Small intestine (tissue), 7 donors: ENCODE data around the gene SLC17A9. TPM values are rescaled to one million over a fixed set of nuclear protein-coding genes. Genes with fewer than 3 reads are reported as not detected.

Source experiments
- DNase-seq, 2 donors: peaks; one replicate each; pipeline versions ENCODE4 v3.0.0 to v3.0.0-alpha.2; 2013
- FAIRE-seq: peaks from 2 replicates; lab custom pipeline; 2012; peaks lifted over from hg19 to GRCh38; lab: Jason Lieb, UNC
- H3K27ac ChIP-seq, 3 donors: one replicate each; pipeline ENCODE4 v1.5.1; 2013; ENCODE audit warnings: low read length in 2 of 3, mild to moderate bottlenecking in 2 of 3, control low read depth in 1 of 3, inconsistent platforms in 1 of 3, low read depth in 1 of 3, moderate library complexity in 1 of 3
- H3K27me3 ChIP-seq, 3 donors: one replicate each; pipeline ENCODE4 v1.6.1; 2013; ENCODE audit warnings: low read length in 3 of 3, inconsistent platforms in 1 of 3; ENCODE audit not compliant: control insufficient read depth in 3 of 3, insufficient read depth in 3 of 3
- H3K36me3 ChIP-seq, 3 donors: one replicate each; pipeline ENCODE4 v1.6.1; 2013; ENCODE audit warnings: low read length in 3 of 3, inconsistent platforms in 1 of 3, low read depth in 1 of 3, mild to moderate bottlenecking in 1 of 3, moderate library complexity in 1 of 3; ENCODE audit not compliant: control insufficient read depth in 3 of 3, insufficient read depth in 2 of 3
- H3K4me1 ChIP-seq, 3 donors: one replicate each; pipeline ENCODE4 v1.6.1; 2013; ENCODE audit warnings: low read length in 2 of 3, inconsistent platforms in 1 of 3, low read depth in 1 of 3, mild to moderate bottlenecking in 1 of 3, moderate library complexity in 1 of 3; ENCODE audit not compliant: control insufficient read depth in 3 of 3, insufficient read depth in 2 of 3
- H3K4me3 ChIP-seq, 3 donors: one replicate each; pipeline ENCODE4 v1.5.1; 2013; ENCODE audit warnings: low read length in 3 of 3, control low read depth in 1 of 3, inconsistent platforms in 1 of 3, low read depth in 1 of 3, mild to moderate bottlenecking in 1 of 3, moderate library complexity in 1 of 3
- H3K9me3 ChIP-seq, 2 donors: one replicate each; pipeline ENCODE4 v1.6.1; 2013; ENCODE audit warnings: low read depth in 1 of 2, low read length in 1 of 2; ENCODE audit not compliant: control insufficient read depth in 2 of 2, insufficient read depth in 1 of 2
- WGBS, 3 donors: extraction: QIAGEN DNeasy Blood & Tissue Kit; methylation state at CpG; one replicate each; pipeline ENCODE4 v1.1.7; 2013; 5-methylcytosine and 5-hydroxymethylcytosine counted together
- polyA plus RNA-seq, 4 donors: library from polyadenylated mRNA; stranded (reverse) in 3 of 4; unstranded in 1 of 4; fragments of 200-250 nt in 3 of 4; fragments of 120-200 nt in 1 of 4; gene quantifications; one replicate each; pipeline versions ENCODE4 v1.2.1 to v1.2.3, GENCODE V29; 2013
- donor health status: healthy with polysubstance abuse.
- donor health status: control.
- donor health status: control.
- donor health status: Bipolar disorder and iron deficiency.
- donor health status: healthy.

SLC17A9 gene
- polyA plus RNA-seq, 4 donors = 0.22 to 11.2 (median 1.8) TPM

DNA sequence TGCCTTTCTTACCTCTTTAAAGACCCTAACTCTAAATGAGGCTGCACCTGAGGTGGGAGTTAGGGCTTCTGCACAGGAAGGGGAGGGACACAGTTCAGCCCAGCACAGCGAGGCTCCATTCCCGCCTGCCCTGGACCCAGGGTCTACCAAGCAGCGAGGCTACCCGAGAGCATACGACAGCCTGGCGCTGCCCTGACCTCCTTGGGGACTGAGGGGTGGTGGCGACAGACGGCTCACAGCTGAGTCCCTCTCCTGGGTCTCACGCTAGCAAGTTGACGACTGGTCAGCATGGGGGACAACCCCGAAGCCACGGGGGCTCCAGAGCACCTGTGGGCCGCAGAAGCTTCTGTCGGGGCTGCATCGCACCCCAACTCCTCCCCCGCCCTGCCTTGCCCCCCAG is 24.4 kb downstream of the SLC17A9 start:
- WGBS, 3 donors = 87 to 89% (median 88%) methylated on average over 15 to 16 of the region's 16 CpGs
- Histone ChIP-seq H3K27me3 (peaks cover 12 to 79% (median 34%) of the 10 kb centered on the region in 3 donors), H3K9me3 (no peaks in the 10 kb centered on the region), H3K4me1 (peaks cover 0 to 6% (median 0%) of the 10 kb centered on the region in 3 donors), H3K27ac (no peak overlapping the region), H3K4me3 (no peak overlapping the region), H3K36me3 (no peaks in the 10 kb centered on the region)
- FAIRE-seq (no peak), DNase-seq (no peak)

DNA sequence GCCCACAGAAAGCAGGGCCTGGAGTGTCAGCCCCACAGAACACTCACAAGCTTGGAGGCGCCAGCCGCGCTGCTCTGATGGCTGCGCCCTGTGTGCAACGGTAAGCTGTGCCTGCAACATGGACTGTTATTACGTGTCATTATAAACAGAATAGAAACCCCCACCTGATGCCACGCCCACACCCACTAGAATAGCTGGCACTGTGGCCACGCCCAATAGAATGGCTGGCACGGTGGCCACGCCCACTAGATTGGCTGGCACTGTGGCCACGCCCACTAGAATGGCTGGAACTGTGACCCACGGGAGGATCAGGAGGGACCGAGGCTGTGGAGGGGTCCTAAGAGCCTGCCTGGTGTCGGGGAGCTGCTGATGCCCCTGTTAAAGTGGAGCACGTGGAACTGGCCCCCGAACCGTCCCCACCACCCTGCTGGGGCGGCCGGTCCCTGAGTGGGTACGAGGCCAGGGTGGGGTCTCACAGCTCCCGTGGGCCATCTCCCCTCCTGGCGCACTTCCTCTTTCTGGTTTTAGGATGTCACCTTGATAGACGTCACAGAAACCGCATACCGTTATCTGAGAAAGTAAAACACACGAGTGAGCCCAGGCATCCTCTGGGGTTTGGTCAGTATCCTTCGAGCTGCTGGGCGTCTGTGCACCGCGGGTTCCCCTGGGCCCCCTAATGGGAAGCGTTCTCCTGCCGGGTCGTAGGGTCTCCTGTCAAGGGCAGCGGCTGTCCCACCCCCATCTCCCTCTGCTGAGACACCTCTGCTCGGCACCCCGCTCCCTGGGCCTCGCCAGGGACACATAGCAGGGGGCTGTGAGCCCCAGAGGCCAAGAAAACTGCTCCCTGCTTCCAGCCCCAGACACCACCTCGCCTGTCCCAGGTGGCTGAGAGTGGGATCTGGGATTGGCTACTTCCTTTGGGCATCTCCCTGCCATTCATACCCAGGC is 25.4 kb downstream of the SLC17A9 start:
- H3K27ac ChIP-seq = no peak overlapping the region
- no peaks in the 10 kb centered on the region for H3K9me3 ChIP-seq
- H3K4me3 ChIP-seq = no peak overlapping the region
- peaks cover 0 to 3% (median 0%) of the 10 kb centered on the region in 3 donors for H3K4me1 ChIP-seq
- WGBS, 3 donors = 49 to 56% (median 51%) methylated on average over 38 of the region's 38 CpGs
- FAIRE-seq = no peak
- no peaks in the 10 kb centered on the region for H3K36me3 ChIP-seq
- DNase-seq = peak in 1 of 2 donors; percentile 35
- H3K27me3 ChIP-seq = peaks cover 15 to 83% (median 35%) of the 10 kb centered on the region in 3 donors

DNA sequence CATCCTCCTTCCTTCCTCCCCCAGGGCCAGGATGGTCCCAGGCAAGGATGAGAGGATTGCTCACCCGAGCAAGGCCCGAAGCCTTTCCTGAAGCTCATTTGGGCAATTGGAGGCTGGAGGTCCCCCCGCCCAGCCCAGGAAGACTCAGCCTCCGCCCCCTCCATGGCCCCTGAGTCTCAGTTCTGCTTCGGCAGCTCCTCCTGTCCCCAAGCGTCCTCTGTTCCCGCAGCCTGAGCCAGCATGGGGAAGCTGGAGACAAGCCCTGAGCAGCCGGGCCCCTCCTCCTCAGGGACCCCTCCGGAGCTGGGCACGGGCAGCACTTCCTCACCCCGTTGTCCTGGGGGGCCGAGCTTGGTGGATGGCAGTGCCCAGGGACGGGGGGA is 26.0 kb downstream of the SLC17A9 start:
- WGBS, 3 donors = 58 to 67% (median 61%) methylated on average over 12 to 13 of the region's 13 CpGs
- no peaks in the 10 kb centered on the region for H3K4me1 ChIP-seq
- H3K9me3 ChIP-seq = no peaks in the 10 kb centered on the region
- H3K27ac ChIP-seq = no peak overlapping the region
- FAIRE-seq = no peak
- DNase-seq = no peak
- no peaks in the 10 kb centered on the region for H3K36me3 ChIP-seq
- peaks cover 15 to 77% (median 35%) of the 10 kb centered on the region in 3 donors for H3K27me3 ChIP-seq
- no peak overlapping the region for H3K4me3 ChIP-seq

- H3K4me1 ChIP-seq = no peaks in the 10 kb centered on the region
- FAIRE-seq (no peak), DNase-seq (no peak)
- no peaks in the 10 kb centered on the region for H3K9me3 ChIP-seq
- H3K27ac ChIP-seq = no peak overlapping the region
- no peaks in the 10 kb centered on the region for H3K36me3 ChIP-seq
- peaks cover 15 to 71% (median 30%) of the 10 kb centered on the region in 3 donors for H3K27me3 ChIP-seq
- WGBS, 3 donors = 64 to 80% (median 73%) methylated on average over 14 of the region's 14 CpGs
- no peak overlapping the region for H3K4me3 ChIP-seq
Observed at GRCh38 chr20:62979310-62979709, 26.8 kb downstream of the SLC17A9 start.

- DNase-seq (no peak), FAIRE-seq (no peak)
- H3K27me3 ChIP-seq = peaks cover 15 to 65% (median 26%) of the 10 kb centered on the region in 3 donors
- H3K4me3 ChIP-seq = no peak overlapping the region
- H3K9me3 ChIP-seq = no peaks in the 10 kb centered on the region
- H3K27ac ChIP-seq = no peak overlapping the region
- H3K4me1 ChIP-seq = no peaks in the 10 kb centered on the region
- WGBS, 3 donors = 12 to 17% (median 16%) methylated on average over 17 to 19 of the region's 19 CpGs
- no peaks in the 10 kb centered on the region for H3K36me3 ChIP-seq
Observed at GRCh38 chr20:62979876-62980373, 27.4 kb downstream of the SLC17A9 start.

DNA sequence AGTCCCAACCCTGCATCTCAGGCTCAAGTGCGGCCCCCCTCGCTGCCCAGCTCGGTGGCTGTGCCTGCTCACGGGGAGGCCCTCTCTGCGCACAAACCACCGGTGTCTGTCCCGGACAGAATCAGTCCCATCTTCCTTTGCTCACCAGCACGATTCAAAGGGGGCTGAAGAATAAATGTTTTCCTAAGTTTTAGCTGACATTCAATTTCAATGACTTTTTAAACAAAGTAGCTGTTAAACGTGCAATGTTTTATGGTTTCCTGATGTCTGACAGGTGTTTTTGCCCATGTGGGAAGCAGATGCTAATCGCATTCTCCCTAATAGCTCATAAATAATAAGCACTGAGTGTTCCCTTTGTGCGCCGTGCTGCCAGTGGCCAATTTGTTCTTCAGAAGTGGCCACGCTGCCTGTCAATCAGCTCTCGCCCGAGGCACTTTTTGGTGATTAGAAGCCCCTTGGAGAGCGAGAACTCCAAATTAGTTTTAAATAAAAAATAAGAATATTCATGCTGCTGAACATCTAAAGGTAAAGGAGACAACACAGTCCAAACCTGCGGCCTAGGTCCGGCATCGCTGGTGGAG is 28.0 kb downstream of the SLC17A9 start:
- 45 to 46% (median 45%) methylated on average over 19 of the region's 19 CpGs for WGBS, 3 donors
- FAIRE-seq = no peak
- H3K4me1 ChIP-seq = no peaks in the 10 kb centered on the region
- peaks cover 15 to 60% (median 26%) of the 10 kb centered on the region in 3 donors for H3K27me3 ChIP-seq
- no peaks in the 10 kb centered on the region for H3K9me3 ChIP-seq
- no peak for DNase-seq
- H3K4me3 ChIP-seq = no peak overlapping the region
- no peak overlapping the region for H3K27ac ChIP-seq
- no peaks in the 10 kb centered on the region for H3K36me3 ChIP-seq

DNA sequence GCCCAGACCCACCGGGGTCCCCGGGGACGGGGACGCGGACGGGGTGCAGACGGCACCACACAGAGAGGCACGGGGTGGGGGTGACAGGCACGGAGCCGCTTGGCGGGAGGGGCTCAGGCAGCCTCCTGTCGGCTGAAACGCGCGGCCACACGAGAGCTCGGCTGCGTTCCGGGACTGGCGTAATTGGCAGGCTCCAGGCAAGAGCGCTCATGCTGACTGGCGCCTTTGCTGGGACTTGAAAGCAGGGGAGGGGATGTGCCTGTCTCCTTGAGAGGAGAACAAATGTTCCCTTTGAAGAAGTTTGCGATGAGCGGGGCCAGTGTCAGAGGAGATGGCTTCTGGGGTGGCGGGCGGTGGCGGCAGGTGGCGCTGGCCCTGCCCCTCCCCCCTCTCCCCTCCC is 28.5 kb downstream of the SLC17A9 start:
- H3K9me3 ChIP-seq = no peaks in the 10 kb centered on the region
- DNase-seq = no peak
- H3K4me1 ChIP-seq = no peaks in the 10 kb centered on the region
- no peak overlapping the region for H3K27ac ChIP-seq
- H3K27me3 ChIP-seq = peaks cover 15 to 55% (median 26%) of the 10 kb centered on the region in 3 donors
- no peak overlapping the region for H3K4me3 ChIP-seq
- FAIRE-seq = no peak
- H3K36me3 ChIP-seq = no peaks in the 10 kb centered on the region
- 28 to 39% (median 31%) methylated on average over 22 to 27 of the region's 28 CpGs for WGBS, 3 donors
